HT-29 (cell line): ENCODE data around the gene CYB5D1. TPM values are rescaled to one million over a fixed set of nuclear protein-coding genes. Genes with fewer than 3 reads are reported as not detected.

ENCODE experiments used
- DNase-seq: peaks from one replicate; pipeline ENCODE4 v3.0.0-alpha.2; 2015; ENCODE audit warnings: low spot score
- total RNA-seq: library from RNA; depleted of rRNA; stranded (reverse); fragments of >200 nt; shearing (Covaris generic); gene quantifications from 2 replicates; pipeline ENCODE4 v1.2.3, GENCODE V29; 2014

Gene CYB5D1
- total RNA-seq, 1 experiment from 2014 or later: 8.4 TPM

DNA sequence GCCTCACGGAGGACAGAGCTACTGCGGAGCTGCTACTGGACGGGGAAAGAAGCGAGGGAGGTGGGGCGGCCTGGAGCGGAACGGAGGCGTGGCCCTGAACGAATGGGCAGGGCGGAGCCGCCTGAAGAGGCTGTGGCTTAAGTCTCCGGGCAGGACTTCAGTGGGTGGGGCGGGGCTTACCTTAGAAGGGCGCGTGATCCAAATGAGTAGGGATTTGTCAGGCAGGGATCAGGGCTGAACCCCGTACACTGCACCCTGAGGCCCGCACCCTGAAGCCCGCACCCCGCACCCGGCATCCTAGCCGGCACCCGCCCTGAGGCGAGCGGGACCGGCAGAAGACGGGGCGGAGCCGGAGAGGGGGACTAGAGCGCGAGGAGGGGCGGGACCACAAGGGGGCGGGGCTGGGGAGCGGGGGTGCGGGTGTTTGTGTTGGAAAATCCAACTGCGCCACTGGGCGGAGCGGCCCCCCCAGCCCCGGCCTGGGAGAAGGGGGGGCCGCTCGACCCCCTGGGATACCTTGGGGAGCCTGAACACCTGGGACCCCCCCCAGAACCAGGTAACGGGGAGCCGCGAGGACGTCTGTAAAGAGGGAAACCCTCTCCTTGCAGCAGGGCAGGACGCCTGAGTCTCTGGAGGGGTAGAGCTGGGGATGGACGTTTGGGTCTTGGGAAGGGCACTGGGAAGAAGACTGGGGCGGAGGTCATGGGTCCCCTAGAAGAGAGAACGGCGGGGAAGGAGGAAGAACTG lies 23.8 kb upstream of the CYB5D1 start, which contains the start of gene KDM6B:
Gene KDM6B (plus strand): TSS at position 423 of the 747 bp plus-strand sequence. CDS start 11,338 bp downstream, outside the sequence.
- DNase-seq: peak; percentile 86

DNA sequence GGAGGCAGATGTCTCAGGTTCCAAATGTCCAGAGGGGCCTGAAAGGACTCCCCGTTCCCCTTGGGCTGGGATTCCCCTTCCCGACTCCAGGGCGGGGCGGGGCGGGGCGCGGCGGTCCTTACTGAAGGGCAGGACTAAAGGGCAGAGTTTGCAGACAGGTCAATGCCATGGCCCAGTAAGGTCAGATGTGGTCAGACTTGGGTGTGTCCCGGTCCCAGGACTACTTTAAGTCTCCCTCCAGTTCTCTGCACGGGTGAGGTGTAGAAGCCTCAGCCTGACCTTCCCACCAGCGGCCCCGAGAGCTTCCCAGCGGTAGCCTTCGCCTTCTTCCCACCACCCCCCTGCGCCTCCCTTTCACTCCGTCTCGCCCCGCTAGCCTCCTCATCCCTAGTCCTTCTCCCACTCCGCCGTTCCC lies 23.3 kb upstream of the CYB5D1 start:
- no peak for DNase-seq

DNA sequence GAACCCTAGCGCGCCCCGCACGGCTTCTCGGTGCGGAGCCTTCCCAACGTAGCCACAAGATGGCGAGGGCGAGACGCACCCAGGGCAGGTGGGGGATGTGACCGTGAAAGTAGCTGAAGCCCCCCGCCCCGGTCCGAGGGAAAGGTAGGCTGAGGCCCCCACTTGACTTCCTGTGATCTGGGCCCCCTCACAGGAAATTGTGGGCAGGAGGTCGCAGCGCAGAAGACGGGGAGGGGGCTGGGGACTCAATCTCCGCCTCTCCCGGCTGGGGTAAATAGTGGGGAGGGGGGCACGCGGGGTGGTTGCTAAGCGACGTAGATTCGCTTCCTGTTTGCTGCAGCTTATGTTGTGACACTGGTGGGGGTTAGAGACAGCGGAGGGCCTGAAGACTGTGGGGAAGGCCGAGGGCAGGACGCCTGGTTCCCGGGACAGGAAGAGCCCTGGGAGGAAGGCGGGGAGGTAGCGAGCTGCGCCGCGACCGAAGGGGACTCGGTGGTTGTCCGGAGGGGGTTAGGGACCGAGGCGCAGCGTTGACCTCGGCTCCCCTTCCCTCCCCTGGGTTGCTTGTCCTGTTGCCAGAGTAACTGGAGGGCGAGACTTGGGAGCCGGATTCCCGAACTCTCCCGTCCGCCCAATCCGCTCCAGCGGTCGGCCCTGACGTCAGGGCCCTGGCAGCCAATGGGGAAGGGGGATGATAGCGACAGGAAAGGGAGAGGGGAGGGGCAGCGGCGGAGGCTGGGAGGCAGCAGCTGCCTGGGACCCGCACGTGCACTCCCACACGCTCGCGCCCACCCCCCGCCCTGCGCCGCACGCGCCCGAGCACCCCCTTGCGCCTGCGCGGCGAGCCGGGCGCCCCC lies 22.6 kb upstream of the CYB5D1 start:
- DNase-seq: peak; percentile 90

DNA sequence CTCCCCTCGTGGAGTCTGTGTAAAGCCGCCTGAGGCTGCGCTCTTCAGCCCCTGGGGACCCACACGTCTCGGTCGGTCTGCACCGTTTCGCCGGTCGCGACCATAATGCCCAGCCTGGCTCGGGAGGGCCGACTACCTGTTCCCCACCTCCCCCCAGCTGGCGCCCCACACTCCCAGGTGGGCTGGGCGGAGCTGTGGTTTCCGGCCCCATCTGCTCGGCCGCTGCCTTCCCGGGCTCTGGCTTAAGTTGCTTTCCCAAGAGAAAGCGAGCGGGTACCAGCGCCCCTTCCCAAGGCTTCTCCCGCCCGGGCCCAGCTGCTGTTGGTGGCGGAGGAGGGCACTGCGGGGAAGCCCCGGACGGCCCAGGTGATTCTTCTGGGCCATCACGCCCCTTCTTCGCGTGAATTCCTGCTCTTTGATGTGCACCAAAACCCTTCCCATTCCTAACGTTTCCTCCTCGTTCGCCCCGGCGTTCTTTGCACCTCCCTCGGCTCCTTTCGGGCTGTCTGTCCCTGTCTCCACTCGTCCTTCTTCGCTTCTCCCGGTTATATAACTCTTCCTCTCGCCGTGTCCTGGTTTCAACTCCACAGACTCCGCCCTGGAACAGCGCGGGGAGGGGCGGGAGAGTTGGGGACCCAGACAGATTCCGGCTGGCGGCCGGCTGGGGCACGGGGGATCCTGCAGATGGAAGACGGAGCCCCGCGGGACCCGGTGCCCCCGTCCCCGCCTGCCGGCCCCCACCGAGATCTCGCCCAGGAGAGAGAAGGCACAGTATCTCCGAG lies 21.8 kb upstream of the CYB5D1 start:
- DNase-seq: peak; percentile 54

DNA sequence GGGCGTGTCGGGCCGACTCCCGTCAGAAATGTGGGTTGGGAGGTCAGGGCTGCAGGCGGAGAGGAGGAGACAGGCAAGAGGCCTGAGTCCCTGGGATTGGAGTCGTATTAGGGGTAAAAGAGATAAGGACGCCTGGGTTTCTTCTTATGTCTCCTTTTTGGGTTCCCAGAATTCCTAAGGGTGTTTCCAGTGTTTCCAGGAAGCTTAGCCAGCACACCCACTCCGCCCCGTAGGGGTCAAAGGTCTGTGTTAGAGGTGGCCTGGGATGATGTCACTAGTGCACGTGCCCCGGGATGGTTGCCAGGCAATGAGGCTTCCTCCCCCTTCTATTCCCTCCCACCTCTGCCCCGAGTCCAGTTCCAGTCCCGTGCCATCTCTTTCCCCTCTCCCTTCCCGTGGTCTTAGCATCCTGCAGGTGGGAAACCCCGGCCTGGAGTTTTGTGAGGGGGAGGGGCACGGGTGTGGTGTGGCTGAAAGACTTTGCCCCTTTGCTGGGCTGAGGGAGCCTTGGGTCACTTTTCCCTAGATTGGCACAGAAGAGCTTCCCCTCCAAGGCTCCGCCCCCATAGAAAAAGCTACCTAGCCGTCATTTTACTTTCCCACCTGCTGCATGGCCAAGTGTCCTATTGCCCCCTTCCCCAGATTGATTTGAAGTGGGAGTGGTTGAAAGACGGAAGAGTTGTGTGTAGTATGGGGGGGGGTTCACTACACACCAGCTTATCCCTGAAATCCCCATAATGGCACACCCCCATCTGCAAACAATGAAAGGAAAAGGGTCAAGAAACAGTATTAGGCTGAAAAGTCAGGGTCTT lies 21.0 kb upstream of the CYB5D1 start:
- DNase-seq: peak; percentile 88

DNA sequence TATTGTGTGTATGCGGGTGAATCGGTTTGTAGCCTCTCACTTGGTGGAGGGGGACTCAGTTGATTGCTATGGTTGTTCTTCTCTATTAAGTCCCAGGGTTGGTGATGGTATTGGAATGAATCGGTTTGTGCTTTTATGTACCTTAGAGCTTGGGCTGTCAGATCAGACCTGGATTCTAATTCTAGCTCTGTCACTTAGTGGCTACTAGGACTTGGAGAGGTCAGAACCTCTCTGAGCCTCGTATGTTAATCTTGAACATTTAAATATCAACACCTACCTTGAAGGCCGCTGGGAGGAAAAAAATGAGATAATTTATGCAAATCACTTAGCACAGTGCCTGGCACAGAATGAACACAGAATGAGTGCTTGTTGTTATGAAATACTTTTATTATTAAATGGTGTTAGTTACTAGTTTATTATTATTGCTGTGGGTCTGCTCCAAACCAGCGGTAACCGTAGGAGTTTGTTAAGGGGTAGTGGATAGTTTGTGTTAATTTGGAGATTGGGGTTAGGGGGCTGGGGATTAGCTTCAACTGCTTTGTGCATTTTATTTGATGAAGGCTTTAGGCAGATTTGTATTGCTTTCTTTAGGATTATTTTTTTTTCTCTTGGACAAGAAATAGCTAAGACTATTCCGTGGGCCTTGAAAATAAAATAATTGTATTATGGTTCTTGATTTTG lies 20.3 kb upstream of the CYB5D1 start:
- DNase-seq: no peak

DNA sequence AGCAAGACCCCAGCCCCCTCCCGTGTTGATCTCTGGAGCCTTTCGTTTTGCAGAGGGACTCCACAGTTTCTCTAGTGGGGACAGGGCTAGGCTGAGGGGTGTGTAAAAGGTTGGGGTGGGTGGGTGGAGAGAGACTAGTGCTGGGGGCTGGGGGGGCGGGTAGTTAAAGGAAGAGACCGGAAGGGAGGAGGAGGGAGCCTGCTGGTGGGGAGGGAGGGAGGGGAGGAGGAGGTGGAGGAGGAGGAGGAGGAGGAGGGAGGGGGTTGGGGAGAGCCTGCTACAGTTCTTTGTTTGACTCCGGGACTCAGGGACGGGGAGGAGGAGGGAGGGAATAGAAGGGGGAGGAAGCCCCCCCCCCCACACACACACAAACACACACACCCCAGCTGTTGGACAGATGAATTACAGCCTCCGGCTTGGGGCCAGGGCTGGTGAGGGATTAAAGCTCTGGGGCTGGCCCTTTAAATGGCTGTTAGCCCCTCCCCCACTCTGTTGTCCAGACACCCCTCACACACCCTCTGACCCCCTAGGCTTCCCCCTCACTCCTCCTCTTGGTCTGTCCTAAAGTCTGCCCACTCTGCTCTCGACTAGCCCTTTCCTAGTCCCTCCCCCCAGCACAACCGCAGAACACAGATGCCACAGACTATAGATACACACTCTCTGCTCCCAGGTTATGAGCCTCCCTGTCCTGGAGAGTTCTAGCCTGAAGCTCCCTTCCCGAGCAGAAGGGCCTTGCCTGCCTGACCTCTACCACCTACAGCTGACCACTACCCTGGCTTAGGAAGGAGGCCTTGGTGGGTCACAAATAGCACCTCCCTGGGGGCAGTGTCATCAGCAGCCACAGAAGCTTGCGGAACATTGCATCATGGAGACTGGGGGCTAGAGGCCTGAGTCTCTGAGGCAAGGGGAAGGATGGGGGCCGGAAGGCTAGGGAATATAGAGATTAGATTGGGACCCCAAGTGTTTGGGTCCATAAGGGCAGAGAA lies 19.4 kb upstream of the CYB5D1 start:
- DNase-seq: no peak

DNA sequence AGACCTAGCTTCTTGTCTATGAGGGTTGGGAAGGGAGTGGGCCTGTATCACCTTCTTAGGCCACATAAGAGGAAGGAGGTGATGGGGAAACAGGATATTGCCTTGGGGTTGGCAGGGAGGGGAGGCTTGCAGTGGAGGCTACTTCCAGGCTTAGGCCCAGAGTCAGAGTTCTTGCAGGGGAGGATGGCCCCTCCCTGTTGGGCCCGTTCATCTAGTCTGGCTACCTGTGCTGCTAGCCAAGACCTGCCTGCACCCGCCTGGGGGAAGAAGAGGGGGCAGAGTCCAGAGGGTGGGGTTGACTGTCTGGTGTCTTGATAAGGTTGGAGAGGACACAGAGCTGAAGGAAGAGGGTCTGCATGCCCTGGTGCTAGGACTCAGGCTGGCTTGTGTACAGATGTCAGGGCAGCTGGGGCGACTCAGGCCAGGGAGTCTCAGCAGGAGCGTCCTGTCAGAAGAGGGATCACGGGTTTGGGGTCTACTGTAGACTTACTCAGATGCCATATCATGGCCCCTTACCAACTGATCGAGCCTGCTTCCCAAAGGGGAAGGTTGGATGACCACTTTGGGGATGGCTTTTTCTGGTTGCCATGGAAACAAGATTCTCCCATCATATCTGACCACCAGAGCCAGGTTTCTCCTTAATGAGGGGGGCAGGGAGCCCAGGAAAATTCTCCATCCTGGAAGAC lies 18.5 kb upstream of the CYB5D1 start:
- DNase-seq: no peak

DNA sequence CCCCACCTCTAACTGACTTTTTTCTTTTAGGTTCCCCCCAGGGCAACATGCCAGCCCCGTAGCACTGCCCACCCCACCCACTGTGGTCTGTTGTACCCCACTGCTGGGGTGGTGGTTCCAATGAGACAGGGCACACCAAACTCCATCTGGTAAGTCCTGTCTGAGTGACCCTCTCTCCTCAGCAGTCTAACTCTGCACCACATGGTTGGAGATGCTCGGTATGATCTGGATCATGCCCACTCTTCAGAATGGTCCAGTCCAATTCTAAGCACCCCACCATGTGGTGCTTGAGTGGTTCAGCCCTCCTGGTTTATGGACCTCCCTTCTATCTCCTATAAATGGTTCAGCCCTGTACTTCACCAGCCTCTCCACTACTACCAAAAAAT lies 17.9 kb upstream of the CYB5D1 start:
- peak; percentile 30 for DNase-seq

DNA sequence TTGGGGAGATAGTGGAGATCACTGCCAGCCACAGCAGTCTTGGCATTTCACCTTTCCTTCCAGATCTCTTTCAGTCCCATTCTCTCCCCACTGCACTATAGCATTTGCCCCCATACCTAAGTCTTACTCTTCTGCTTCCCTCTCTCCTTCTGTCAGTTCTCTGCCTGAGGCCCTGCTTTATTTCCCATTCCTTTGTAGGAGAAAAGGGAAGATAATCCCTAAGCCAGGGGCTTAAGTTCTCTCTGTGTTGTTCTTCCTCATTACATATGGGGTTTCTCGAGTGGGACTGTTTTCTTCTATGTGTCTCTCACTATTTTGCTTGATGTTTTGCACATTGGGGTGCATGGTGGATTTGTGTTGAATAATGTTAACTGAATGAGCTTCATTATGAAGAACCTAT lies 17.4 kb upstream of the CYB5D1 start:
- no peak for DNase-seq

DNA sequence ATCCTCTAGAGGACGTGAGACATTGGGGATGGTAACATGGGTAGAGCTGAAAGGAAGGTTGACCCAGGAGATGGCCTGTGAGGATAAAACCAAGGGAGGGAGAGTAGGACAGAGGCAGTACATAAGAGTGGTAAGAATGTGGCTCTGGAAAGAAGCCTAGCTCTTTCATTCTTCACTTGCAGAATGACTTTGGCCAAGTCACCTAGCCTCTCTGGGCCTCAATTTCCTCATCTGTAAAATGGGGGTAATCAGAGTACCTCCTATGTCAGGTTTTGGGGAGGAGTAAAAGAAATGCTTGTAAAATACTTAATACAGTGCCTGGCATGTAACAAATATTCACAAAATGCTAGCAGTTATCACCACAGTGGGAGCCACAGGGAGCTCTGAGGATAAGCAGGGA lies 16.9 kb upstream of the CYB5D1 start:
- DNase-seq: no peak

DNA sequence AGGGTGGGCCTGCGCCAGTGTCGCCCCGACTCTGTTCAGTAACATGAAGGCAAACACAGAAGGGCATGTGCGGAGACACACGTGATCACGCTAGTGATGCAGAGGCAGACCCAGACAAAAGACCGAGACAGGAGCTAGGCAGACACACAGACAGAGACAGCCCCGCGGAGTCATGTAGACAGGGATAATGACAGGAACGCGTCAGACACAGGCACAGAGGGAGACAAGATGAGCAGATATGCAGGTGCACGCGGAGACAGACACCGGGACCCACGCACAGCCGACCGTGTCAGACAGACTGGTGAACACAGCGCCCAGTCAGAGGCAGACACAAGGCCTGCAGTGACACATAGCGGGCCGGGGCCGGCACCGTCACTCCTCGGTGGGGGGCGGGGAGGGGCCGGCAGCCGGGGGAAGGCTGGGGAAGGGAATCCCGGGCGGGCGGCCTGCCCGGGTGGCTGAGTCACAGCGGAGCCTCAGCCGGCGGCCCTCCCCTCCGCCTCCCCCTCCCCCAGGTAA lies 16.3 kb upstream of the CYB5D1 start:
- peak; percentile 64 for DNase-seq

DNA sequence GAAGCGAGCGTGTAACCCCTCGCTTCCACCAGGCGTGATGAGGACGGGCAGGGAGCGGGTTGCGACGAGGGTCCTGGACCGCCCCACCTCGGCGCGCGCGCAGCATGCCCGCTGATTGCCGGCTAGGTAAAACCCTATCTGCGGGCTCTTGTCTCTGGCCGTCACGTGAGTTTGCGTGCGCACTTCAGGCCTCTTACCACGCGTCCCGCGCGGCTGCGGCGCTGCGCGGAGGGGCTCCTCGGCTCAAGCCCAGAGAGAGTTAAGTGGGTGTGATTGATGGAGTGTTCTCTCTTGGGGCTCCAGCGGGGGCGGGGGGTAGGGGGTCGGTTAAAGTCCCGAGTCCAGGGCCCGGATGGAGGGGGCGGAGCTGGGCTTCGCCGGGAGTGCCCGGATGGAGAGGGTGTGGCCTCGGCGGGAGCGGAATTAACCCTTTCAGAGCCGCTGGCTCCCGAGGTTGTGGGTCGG lies 15.9 kb upstream of the CYB5D1 start:
- DNase-seq: peak; percentile 81

DNA sequence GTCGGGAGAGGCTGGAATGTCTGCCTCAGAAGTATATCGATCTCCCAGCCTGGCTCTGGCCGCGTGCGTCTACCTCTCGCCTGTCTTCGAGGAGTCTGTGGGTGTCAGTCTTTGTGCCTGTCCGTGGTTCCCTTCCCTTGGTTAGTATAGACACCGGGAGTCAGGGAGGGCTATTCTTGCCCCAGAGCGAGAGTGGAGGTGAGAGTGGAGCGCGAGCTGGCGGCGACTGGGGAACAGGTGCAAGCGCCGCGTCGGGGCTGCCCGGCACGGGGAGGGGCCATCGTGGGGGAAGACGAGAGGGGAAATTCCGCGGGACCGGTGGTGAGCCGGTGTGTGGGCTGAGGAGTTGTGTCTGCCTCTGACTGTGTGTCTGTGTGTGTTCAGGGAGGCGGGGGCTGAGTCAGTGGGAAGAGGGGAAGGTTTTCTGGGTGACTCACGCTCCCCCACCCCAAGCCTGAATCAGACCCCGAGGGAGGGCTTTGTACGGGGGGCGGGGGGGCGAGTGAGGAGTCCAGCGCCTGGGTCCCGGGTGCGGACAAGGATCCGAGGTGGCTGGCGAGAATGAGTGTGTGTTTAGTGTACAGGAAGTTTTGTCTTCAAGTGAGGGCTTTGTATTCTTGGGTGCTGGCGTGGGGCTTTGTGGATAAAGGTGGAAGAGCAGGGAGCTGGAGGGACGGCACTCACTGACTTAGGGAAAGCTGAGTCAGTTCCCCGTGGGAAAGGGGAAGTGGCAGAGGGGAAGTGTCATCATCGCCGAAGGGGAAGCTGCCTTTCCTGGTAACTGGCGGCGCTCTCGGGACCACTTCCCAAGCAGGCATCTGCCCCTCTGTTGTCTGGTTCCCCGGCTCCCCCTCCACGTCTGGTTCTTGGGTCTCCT lies 15.2 kb upstream of the CYB5D1 start:
- DNase-seq: peak; percentile 55

DNA sequence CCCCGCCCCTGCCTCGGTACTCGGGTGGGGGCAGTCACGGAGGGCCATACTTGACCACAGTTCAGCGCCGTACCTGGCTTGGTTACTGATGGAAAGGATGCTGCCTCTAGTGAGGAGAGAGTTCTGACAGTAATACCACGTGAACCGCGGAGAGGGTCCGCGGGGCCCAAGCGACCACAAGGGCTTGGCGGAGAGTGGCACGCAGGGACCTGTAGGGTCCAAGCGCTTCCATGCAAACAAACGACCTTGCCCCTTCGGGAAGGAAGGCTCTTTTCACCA lies 14.6 kb upstream of the CYB5D1 start:
- DNase-seq: no peak

DNA sequence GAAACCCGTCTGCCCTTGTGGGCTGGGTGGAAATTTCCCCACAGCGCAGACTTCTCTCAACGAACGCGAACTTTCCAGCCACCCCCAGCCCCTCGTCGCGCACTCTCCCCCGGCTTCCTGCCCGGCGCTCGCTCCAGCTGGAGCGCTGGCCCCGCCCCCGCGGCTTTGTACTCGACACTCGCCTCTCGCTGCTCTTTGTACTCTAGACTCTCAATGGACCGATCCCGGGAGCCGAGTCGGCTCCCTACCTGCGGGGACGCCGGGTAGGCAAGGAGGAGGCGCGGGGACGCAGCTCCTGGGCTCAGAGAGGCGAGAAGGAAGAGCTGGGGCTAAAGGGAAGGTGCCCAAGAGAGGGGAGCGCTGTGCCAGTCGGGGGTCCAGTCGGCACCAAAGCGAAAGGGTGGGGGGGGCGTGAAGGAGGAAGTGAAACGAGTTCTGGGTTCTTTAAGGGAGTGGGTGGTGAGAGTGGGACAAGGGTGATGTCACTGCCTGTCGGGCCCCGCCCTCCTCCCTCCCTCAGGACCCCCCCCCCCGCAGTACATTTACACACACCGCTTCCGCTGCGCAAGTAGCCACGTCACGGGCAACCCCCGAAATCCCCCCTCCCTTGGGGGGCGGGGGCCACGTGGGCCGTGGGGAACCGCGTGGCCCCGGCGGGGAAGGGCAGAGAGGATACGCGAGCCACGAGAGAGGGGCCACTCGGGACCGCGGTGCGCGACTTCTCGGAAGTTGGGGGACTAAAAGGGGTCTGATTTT lies 14.1 kb upstream of the CYB5D1 start:
- DNase-seq: peak; percentile 80
